WTC11 (cell line): ENCODE data around the gene CFAP92.

Source experiments
- SP1 ChIP-seq: sonication (generic); formaldehyde crosslinking; conservative IDR thresholded peaks from 2 replicates; pipeline ENCODE4 v1.8.1; 2022; ENCODE audit warnings: missing genetic modification reagents
- TF ChIP-seq, protein P1 (sequence below): fragments of 250-450 bp; sonication (Bioruptor Pico); IDR thresholded peaks from 2 replicates; pipeline ENCODE4 v2.1.2; 2022; ENCODE audit warnings: mild to moderate bottlenecking, moderate library complexity
- TF ChIP-seq, protein P2 (sequence below): sonication (generic); formaldehyde crosslinking; IDR thresholded peaks from 2 replicates; pipeline ENCODE4 v1.8.1; 2023; ENCODE audit warnings: mild to moderate bottlenecking, missing genetic modification reagents, borderline replicate concordance
- TF ChIP-seq, protein P3 (sequence below): fragments of 200-600 bp; IDR thresholded peaks from 2 replicates; pipeline ENCODE4 v1.8.0; 2022; ENCODE audit warnings: antibody characterized with exemption

DNA sequence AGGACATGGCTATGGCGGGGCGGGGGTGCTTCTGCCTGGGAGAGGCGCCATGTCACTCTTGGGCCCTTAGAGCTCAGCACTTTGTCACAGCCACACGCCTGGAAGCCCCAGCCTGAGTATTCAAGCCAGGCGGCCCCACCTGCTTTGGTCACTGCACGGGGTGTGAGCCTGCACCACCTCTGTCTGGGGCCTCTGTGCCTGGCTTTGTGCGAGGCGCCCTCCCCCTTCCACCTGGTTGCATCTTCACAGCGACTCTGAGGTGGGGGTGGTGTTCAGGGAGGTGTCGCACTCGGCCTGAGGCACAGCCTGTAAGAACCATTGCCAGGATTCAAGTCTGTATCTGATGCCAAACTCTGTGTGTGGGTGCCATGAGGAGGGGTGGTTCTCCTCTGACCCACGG lies 90.4 kb downstream of the CFAP92 start:
- TF ChIP-seq, protein P1, sequence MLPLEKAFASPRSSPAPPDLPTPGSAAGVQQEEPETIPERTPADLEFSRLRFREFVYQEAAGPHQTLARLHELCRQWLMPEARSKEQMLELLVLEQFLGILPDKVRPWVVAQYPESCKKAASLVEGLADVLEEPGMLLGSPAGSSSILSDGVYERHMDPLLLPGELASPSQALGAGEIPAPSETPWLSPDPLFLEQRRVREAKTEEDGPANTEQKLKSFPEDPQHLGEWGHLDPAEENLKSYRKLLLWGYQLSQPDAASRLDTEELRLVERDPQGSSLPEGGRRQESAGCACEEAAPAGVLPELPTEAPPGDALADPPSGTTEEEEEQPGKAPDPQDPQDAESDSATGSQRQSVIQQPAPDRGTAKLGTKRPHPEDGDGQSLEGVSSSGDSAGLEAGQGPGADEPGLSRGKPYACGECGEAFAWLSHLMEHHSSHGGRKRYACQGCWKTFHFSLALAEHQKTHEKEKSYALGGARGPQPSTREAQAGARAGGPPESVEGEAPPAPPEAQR (CRISPR knock-in tag): no peak
- TF ChIP-seq, protein P2, sequence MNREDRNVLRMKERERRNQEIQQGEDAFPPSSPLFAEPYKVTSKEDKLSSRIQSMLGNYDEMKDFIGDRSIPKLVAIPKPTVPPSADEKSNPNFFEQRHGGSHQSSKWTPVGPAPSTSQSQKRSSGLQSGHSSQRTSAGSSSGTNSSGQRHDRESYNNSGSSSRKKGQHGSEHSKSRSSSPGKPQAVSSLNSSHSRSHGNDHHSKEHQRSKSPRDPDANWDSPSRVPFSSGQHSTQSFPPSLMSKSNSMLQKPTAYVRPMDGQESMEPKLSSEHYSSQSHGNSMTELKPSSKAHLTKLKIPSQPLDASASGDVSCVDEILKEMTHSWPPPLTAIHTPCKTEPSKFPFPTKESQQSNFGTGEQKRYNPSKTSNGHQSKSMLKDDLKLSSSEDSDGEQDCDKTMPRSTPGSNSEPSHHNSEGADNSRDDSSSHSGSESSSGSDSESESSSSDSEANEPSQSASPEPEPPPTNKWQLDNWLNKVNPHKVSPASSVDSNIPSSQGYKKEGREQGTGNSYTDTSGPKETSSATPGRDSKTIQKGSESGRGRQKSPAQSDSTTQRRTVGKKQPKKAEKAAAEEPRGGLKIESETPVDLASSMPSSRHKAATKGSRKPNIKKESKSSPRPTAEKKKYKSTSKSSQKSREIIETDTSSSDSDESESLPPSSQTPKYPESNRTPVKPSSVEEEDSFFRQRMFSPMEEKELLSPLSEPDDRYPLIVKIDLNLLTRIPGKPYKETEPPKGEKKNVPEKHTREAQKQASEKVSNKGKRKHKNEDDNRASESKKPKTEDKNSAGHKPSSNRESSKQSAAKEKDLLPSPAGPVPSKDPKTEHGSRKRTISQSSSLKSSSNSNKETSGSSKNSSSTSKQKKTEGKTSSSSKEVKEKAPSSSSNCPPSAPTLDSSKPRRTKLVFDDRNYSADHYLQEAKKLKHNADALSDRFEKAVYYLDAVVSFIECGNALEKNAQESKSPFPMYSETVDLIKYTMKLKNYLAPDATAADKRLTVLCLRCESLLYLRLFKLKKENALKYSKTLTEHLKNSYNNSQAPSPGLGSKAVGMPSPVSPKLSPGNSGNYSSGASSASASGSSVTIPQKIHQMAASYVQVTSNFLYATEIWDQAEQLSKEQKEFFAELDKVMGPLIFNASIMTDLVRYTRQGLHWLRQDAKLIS (CRISPR knock-in tag): no peak
- no peak for TF ChIP-seq SP1 (CRISPR knock-in tag)
- TF ChIP-seq, protein P3, sequence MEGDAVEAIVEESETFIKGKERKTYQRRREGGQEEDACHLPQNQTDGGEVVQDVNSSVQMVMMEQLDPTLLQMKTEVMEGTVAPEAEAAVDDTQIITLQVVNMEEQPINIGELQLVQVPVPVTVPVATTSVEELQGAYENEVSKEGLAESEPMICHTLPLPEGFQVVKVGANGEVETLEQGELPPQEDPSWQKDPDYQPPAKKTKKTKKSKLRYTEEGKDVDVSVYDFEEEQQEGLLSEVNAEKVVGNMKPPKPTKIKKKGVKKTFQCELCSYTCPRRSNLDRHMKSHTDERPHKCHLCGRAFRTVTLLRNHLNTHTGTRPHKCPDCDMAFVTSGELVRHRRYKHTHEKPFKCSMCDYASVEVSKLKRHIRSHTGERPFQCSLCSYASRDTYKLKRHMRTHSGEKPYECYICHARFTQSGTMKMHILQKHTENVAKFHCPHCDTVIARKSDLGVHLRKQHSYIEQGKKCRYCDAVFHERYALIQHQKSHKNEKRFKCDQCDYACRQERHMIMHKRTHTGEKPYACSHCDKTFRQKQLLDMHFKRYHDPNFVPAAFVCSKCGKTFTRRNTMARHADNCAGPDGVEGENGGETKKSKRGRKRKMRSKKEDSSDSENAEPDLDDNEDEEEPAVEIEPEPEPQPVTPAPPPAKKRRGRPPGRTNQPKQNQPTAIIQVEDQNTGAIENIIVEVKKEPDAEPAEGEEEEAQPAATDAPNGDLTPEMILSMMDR: no peak
